ENCODE results near the gene NKX1-1.

DNA sequence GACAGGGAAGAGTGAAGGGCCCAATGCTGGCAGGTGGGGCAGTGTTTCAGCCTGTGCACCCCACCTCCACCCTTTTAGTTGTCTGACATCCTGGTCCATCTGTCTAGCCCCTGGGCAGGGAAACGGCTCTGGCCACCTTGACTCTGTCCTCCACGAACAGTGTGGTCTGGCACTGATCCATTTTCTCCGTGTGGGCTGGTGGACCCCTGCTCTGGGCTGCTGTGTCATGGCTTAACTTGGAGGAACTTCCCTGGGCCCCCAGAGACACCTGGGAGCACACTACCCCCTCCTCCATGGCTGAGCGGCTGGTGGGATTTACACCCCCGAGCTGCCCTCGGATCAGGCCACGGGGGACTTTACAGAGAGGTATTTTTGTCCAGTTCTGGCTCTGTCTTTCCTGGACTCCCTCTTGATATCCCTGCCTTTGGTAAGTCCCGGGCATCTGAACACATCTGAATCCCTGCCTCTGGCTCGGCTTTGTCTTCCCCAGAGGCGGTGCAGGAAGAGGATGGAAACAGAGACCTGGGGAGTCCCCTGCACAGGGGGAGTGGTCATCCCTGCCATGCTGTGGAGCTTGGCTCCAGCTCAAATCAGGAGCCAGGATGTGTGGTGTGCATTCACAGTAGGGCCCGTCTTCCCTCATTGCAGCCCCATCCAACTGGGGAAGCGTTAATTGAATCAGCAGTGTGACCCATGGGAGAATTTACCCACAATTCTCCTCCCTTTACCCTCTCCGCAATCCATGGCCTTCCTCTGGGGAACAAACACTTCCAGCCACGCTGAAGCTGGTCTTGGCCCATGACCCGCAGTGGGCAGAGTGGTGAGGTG is 6.3 kb upstream of the NKX1-1 start:
- TF ChIP-seq CTCF (IDR thresholded peaks at IDR 0.05; ENCODE audit: low read depth, low read length): no peak
- TF ChIP-seq POLR2A (IDR thresholded peaks at IDR 0.05; ENCODE audit: extremely low read depth, insufficient read length): no peak
- TF ChIP-seq MAX (IDR thresholded peaks at IDR 0.05; ENCODE audit: low read depth, low read length): no peak
- TF ChIP-seq MYC (IDR thresholded peaks at IDR 0.05; ENCODE audit: low read depth, low read length): no peak
